NCI-H510A treated with DMSO at 0.1 percent for 48 hours (cell line): ENCODE results near the gene MUTYH.
A peak's percentile ranks its signal among the peaks of the same experiment; 100 is the strongest.
"Not testable (repeated sequence)": the region's sequence is repeated elsewhere in the genome, so short reads cannot be mapped to it uniquely, and the experiment has no call there.

ENCODE experiments used
- DNase-seq: peaks from one replicate; lab custom pipeline; 2025; lab: John Stamatoyannopoulos, UW

Gene MUTYH

DNA sequence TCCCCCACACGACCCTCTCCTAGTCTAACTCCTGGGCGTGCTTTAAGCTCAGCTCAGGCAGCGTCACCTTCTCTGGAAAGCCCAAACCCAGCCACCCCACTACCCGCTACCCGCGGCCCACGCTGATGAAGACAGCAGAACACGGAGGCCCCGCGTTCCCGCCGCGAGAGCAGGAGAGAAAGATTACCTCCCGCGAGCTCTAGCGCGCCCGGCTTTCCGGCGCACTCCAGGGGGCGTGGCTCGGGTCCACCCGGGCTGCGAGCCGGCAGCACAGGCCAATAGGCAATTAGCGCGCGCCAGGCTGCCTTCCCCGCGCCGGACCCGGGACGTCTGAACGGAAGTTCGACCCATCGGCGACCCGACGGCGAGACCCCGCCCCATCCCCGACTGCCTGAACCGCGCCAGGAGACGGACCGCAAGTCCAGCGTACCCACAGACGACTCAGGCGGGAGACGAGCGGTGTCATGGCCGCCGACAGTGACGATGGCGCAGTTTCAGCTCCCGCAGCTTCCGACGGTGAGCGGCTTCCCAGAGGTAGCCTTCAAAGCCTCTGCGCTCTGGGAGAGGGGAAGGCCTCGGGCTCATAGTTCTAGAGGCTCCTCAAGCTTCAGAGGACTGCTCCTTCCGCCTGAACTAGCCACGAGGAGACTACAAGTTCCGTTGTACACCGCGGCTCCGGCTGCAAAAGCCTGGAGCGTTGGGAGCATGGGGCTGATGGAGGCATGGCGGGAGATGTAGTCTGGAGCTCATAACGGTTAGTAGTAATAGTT lies at the start of gene MUTYH, which contains the start of gene TOE1:
MUTYH (minus strand) TSS at position 652 of the 770 bp plus-strand sequence. CDS start 5,935 bp downstream, outside the sequence.
TOE1 (plus strand) TSS at position 382 of the 770 bp plus-strand sequence; CDS start at position 465, 83 bp downstream.
- peak; percentile 94 for DNase-seq

DNA sequence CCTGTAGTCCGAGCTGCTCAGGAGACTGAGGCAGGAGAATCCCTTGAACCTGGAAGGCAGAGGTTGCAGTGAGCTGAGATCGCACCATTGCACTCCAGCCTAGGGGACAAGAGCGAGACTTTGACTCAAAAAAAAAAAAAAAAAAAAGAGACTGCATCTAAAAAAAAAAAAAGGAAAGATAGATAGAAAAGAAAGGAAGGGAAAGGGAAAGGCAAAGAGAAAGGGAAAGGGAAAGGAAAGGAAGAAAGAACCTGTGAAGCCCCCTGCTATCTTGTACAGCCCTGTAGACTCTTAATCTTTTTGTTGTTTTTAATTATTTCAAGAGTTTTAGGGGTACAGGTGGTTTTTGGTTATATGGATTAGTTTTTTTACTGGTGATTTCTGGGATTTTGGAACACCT lies 46.0 kb upstream of the MUTYH start:
- DNase-seq = no peak

GRCh38 chr1:45385302-45385701 lies 45.1 kb upstream of the MUTYH start:
- peak; percentile 89 for DNase-seq

DNA sequence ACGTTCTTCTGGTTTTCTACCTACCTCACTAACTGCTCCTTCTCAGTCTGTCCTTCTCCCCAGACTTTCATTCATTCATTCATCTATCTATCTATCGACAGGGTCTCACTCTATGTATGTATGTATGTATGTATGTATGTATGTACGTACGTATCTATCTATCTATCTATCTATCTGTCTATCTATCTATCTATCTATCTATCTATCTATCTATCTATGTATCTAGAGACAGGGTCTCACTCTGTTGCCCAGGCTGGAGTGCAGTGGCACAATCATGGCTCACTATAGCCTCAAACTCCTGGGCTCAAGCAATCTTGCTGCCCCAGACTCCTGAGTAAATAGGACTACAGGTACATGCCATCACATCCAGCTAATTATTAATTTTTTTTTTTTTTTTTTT lies 44.0 kb upstream of the MUTYH start:
- not testable (repeated sequence) for DNase-seq

GRCh38 chr1:45383191-45383590 lies 43.0 kb upstream of the MUTYH start:
- DNase-seq = no peak

DNA sequence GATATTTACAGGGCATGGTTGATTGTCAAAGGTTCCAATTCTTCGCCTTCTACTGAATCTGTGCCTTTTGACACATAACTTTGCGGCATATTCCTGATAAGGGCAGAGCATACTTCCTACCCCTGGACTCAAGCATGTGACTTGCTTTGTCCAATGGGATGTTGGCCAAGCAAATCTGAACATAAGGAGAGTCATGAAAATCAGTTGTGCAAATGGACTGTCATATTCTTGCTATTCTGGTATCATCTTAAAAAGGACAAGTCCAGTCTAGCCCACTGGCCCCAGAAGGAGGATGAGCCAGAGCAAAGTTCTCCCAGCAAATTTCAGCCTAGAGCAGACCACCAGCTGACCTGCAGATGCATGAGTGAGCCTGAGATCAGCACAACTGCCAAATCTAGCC lies 41.0 kb upstream of the MUTYH start:
- DNase-seq = no peak

- no peak for DNase-seq
These were observed 40.5 kb upstream of the MUTYH start for GRCh38 chr1:45380730-45381129.

GRCh38 chr1:45380125-45380524 lies 39.9 kb upstream of the MUTYH start:
- DNase-seq = no peak

GRCh38 chr1:45379524-45379923 lies 39.3 kb upstream of the MUTYH start:
- DNase-seq = no peak

DNA sequence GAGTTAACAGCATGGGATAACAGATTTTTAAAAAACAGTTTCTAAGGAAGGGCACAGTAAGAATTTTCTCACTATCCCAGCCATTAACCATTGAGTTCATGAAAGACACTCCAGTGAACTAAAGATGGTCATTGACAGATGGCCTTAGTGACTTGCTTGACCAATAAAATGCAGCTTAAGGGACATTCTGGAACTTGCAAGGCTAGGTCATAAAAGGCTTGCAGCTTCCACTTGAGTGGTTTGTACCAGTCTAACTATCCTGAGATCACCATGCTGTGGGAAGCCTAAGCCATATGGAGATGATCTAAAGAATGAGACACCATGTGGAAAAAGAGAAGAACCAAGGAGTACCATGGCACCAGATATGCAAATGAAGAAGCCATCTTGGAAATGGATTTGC lies 37.9 kb upstream of the MUTYH start:
- DNase-seq = no peak

DNA sequence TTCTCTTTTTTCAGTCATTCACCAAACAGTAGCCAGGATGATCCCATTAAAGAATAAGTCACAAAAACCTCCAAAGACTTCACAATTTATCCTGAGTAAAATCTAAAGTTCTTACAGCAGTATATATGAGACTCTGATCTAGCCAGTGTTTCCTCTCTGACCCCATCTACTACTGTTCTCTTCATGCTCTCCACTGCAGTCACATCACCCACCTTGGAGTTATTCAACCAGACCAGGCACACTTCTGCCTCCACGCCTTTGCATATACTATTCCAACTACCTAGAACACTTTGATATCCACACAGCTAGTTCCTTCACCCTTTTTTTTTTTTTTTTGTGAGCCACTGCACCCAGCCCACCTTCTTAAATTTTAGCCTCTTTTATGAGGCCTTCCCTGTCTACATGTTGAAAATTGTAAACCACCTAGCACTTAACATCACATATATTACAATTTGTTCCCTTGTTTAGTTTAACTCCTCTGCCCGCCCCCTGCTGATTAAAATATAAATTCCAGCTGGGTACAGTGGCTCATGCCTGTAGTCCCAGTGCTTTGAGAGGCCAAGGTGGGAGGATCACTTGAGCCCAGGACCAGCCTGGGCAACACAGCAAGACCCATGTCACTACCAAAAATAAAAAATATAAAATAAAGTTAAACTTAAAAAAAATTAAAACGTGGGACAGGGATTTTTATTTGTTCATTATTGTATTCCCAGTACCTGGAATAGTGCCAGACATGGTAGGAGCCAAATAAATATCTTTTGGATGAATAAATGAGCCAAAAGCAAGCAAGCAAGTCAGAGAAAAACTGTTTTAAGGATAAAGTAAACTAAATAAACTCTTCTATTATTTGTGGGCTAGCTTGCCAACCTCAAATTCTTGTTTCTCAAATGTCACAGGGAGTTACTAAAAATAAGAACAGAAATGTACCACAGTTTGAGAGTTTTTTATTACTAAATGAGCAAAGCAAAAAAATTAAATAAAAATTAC lies 35.2 kb upstream of the MUTYH start:
- no peak for DNase-seq

GRCh38 chr1:45373573-45373972 lies 33.3 kb upstream of the MUTYH start:
- no peak for DNase-seq

GRCh38 chr1:45370575-45370974 lies 30.3 kb upstream of the MUTYH start:
- no peak for DNase-seq

DNA sequence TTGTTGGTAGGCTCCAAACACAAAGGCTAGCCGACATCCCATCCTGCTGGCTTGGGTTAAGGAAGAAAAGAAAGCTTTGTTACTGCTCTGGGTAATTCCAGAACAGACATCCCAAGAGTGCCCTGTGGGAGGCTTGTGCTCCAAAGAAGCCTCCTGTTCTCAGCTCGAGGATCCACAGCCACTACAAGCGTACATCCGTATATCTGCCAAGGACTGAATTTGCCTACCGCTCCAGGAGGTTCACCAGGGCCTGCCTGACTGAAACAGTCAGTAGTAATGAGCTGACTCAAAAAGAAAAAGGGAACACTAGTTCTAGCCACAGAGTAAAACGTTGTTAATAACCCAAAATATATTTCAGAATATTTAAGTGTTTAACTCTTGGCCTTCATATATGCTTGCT lies 24.8 kb upstream of the MUTYH start:
- DNase-seq = no peak

GRCh38 chr1:45364294-45364693 lies 24.1 kb upstream of the MUTYH start:
- no peak for DNase-seq

DNA sequence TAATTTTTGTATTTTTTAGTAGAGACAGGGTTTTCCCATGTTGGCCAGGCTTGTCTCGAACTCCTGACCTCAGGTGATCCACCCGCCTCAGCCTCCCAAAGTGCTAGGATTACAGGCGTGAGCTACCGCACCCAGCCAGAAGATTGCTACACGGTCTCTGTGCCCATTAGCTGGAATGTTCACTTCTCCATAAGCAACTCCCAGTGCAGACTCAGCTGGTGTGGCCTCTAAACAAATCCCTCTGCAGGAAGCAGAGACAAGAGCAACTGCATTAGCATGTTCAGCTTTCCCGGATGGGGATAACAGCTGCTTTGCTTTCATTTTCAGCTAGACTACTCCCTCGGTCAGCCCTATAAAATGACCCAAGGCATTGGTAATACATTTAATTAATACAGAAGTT lies 20.7 kb upstream of the MUTYH start:
- peak; percentile 56 for DNase-seq

- peak; percentile 55 for DNase-seq
These were observed 19.8 kb upstream of the MUTYH start for GRCh38 chr1:45359882-45360513.

GRCh38 chr1:45356186-45356585 lies 15.9 kb upstream of the MUTYH start:
- DNase-seq = peak; percentile 29

GRCh38 chr1:45355683-45356082 lies 15.4 kb upstream of the MUTYH start:
- DNase-seq = no peak

DNA sequence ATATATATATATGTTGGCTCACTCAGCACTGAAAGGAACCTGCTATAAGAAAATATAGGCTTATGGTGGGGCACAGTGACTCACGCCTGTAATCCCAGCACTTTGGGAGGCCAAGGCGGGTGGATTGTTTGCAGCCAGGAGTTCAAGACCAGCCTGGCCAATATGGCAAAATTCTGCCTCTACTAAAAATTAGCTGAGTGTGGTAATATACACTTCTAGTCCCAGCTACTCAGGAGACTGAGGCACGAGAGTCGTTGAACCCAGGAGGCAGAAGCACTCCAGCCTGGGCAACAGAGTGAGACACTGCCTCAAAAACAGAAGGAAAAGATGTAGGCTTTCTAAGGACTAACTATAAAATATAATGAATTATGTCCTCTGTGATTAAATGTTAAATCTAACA lies 14.6 kb upstream of the MUTYH start:
- no peak for DNase-seq

DNA sequence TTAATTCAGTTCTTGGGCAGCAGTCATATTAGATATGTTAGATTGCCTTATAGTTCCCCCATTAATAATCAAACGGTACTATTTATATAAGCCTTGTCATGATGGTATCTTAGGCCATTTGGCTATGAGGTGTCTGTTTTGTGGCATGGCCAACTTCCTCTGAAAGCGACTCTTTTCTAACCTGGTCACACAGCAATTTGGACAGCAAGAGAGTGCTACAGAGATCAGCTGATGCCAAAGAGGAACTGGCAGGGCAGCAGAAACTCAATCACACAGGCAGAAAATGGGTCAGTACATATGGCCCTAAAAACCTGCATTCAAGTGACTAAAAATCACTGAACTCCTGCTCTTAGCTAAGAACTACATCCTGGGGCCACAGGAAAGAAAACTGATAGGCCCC lies 13.4 kb upstream of the MUTYH start:
- no peak for DNase-seq

- DNase-seq = no peak
These were observed 11.3 kb upstream of the MUTYH start for GRCh38 chr1:45351508-45351907.
